Caco-2 (cell line): ENCODE results near the gene ZNHIT2. TPM values are rescaled to one million over a fixed set of nuclear protein-coding genes. Genes with fewer than 3 reads are reported as not detected.
A peak's percentile ranks its signal among the peaks of the same experiment; 100 is the strongest.

Experiments
- BruUV-seq: library from RNA; stranded (reverse); fragments of 400-500 nt; replicated peaks from 2 replicates; lab custom pipeline; 2021; lab: Mats Ljungman, UMichigan
- CTCF ChIA-PET: fragments of 300-600 bp; sonication (Branson Sonifier 250); formaldehyde crosslinking; loops from one replicate; lab custom pipeline; 2022; ENCODE audit warnings: antibody characterized with exemption; lab: Charles Lee
- POLR2A ChIA-PET: fragments of 300-600 bp; sonication (Branson Sonifier 250); formaldehyde crosslinking; loops from one replicate; lab custom pipeline; 2022; ENCODE audit warnings: antibody characterized with exemption; lab: Charles Lee
- DNase-seq, 2 experiments: peaks; one replicate each; pipeline versions ENCODE4 v3.0.0 to v3.0.0-alpha.2; 2020 to 2022
- H3K27me3 ChIP-seq: replicated peaks from 2 replicates; pipeline ENCODE4 v1.6.0; 2011; ENCODE audit warnings: low read length; ENCODE audit not compliant: control insufficient read depth, insufficient read depth
- H3K36me3 ChIP-seq: 2 replicates; pipeline ENCODE4 v1.5.1; 2011; ENCODE audit warnings: low read length; ENCODE audit not compliant: control insufficient read depth, insufficient read depth
- H3K4me1 ChIP-seq: fragments of 250-450 bp; sonication (Bioruptor Pico); 2 replicates; pipeline ENCODE4 v1.5.1; 2020; ENCODE audit warnings: mild to moderate bottlenecking
- H3K4me3 ChIP-seq: 2 replicates; pipeline ENCODE4 v1.5.1; 2011; ENCODE audit warnings: low read depth, mild to moderate bottlenecking, control low read depth, low read length
- H3K9me3 ChIP-seq: fragments of 250-450 bp; sonication (Bioruptor Pico); 2 replicates; pipeline ENCODE4 v1.5.1; 2020; ENCODE audit warnings: mild to moderate bottlenecking, moderate library complexity
- H3K27ac Mint-ChIP-seq: one replicate; pipeline ENCODE4 v1.8.0; 2022; ENCODE audit warnings: mixed read lengths; ENCODE audit not compliant: unreplicated experiment
- H3K27me3 Mint-ChIP-seq: one replicate; pipeline ENCODE4 v1.8.0; 2022; ENCODE audit warnings: mixed read lengths; ENCODE audit not compliant: insufficient read depth, unreplicated experiment
- H3K36me3 Mint-ChIP-seq: one replicate; pipeline ENCODE4 v1.8.0; 2022; ENCODE audit warnings: mild to moderate bottlenecking, mixed read lengths; ENCODE audit not compliant: insufficient read depth, unreplicated experiment
- H3K4me1 Mint-ChIP-seq: one replicate; pipeline ENCODE4 v1.8.0; 2022; ENCODE audit warnings: low read depth, mixed read lengths; ENCODE audit not compliant: unreplicated experiment
- H3K4me3 Mint-ChIP-seq: one replicate; pipeline ENCODE4 v1.8.0; 2022; ENCODE audit warnings: mild to moderate bottlenecking, moderate library complexity, mixed read lengths; ENCODE audit not compliant: unreplicated experiment
- H3K9me3 Mint-ChIP-seq: one replicate; pipeline ENCODE4 v1.8.0; 2022; ENCODE audit warnings: mixed read lengths; ENCODE audit not compliant: unreplicated experiment
- intact Hi-C: fragments of 100-400 bp; cut with micrococcal nuclease; formaldehyde crosslinking; loops from one replicate; pipeline ENCODE4 v1.10.0; 2022; ENCODE audit not compliant: unreplicated experiment
- total RNA-seq: library from RNA; stranded (reverse); gene quantifications from 2 replicates; pipeline ENCODE4 v1.2.3, GENCODE V29; 2022
- TF ChIP-seq, protein P1 (sequence below), 2 experiments: fragments of 200-600 bp in 1 of 2; IDR thresholded peaks; 1 replicate in 1 of 2; 2 replicates in 1 of 2; pipeline versions ENCODE4 v1.5.1 to v1.8.0; 2011 to 2022; ENCODE audit warnings: antibody characterized with exemption in 1 of 2, control low read depth in 1 of 2, inconsistent platforms in 1 of 2, low read depth in 1 of 2, low read length in 1 of 2, mild to moderate bottlenecking in 1 of 2, moderate library complexity in 1 of 2; ENCODE audit not compliant: insufficient read depth in 1 of 2, severe bottlenecking in 1 of 2, unreplicated experiment in 1 of 2

ZNHIT2 gene
- total RNA-seq, 1 experiment from 2014 or later, result 14.7 TPM

DNA sequence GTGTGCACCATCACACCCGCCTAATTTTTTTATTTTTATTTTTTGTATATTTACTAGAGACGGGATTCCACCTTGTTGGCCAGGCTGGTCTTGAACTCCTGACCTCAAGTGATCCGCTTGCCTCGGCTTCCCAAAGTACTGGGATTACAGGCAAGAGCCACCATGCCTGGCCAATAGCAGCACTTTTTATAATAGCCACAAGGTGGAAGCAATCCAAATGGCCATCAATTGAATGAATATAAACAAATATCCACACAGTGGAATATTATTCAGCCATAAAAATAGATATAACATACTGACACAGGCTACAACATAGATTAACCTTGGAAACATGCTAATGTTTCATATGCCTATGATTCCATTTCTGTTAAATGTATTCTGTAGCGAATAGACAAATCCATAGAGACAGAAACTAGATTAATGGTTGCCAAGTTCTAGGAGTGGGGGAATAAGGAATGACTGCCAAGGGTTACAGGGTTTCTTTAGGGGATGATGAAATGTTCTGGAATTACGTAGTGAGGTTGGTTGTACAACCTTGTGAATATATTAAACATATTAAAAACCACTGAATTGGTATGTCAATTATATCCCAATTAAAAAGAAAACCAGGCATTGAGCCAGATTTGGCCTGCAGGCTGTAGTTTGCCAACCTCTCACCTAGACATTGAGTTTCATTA, 16.7 kb downstream of the ZNHIT2 start:
- intact Hi-C loops, result no loop called here
- H3K27me3 Mint-ChIP-seq, result no peaks in the 10 kb centered on the region
- BruUV-seq, result no TSS peak

GRCh38 chr11:65096926-65097325, 20.6 kb downstream of the ZNHIT2 start:
- ChIA-PET CTCF (interaction anchor here (0.9 to 2.6 kb wide), 3 partner anchors 13 to 21 kb away, joined by 4 to 10 read pairs (median 9); partner anchors contain the start of genes TM7SF2 and ZNHIT2), POLR2A (interaction anchor here (0.5 to 0.9 kb wide), 2 partner anchors 19 to 81 kb away, joined by 3 to 4 read pairs; no protein-coding TSS in a partner anchor)
- H3K36me3 Mint-ChIP-seq, result peaks cover 14% of the 10 kb centered on the region
- peaks cover 12% of the 10 kb centered on the region for H3K4me1 Mint-ChIP-seq
- no peaks in the 10 kb centered on the region for H3K9me3 Mint-ChIP-seq
- DNase-seq, result no peak
- Histone ChIP-seq H3K4me3 (peak overlapping the region; percentile 56), H3K27me3 (no peaks in the 10 kb centered on the region), H3K4me1 (peaks cover 10% of the 10 kb centered on the region), H3K9me3 (no peaks in the 10 kb centered on the region), H3K36me3 (0 out of 2 replicates have a peak, but pooled peaks cover 2% of the 10 kb centered on the region)
- peak overlapping the region; percentile 86 for H3K4me3 Mint-ChIP-seq
- intact Hi-C loops, result loop anchor here (1.0 kb wide), 2 partner anchors 13 to 20 kb away; partner anchors contain the start of gene ZNHIT2
- H3K27ac Mint-ChIP-seq, result peak overlapping the region; percentile 90
- TF ChIP-seq, protein P1, sequence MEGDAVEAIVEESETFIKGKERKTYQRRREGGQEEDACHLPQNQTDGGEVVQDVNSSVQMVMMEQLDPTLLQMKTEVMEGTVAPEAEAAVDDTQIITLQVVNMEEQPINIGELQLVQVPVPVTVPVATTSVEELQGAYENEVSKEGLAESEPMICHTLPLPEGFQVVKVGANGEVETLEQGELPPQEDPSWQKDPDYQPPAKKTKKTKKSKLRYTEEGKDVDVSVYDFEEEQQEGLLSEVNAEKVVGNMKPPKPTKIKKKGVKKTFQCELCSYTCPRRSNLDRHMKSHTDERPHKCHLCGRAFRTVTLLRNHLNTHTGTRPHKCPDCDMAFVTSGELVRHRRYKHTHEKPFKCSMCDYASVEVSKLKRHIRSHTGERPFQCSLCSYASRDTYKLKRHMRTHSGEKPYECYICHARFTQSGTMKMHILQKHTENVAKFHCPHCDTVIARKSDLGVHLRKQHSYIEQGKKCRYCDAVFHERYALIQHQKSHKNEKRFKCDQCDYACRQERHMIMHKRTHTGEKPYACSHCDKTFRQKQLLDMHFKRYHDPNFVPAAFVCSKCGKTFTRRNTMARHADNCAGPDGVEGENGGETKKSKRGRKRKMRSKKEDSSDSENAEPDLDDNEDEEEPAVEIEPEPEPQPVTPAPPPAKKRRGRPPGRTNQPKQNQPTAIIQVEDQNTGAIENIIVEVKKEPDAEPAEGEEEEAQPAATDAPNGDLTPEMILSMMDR (IDR thresholded peaks at IDR 0.05; ENCODE audit: insufficient read depth in 1 of 2, low read depth in 1 of 2, low read length in 1 of 2, severe bottlenecking in 1 of 2, unreplicated experiment in 1 of 2), result no peak
- TSS peak; percentile 50 for BruUV-seq
- no peaks in the 10 kb centered on the region for H3K27me3 Mint-ChIP-seq

More for the DNA sequence above, 16.7 kb downstream of the ZNHIT2 start:
- no peak for DNase-seq
- H3K4me3 Mint-ChIP-seq, result no peak overlapping the region
- H3K4me3 ChIP-seq, result no peak overlapping the region
- H3K4me1 Mint-ChIP-seq, result peaks cover 9% of the 10 kb centered on the region
- CTCF ChIA-PET, result interaction anchor here (1.2 kb wide), 1 partner anchor 10 kb away, joined by 5 read pairs; the partner anchor contains the start of gene TM7SF2
- H3K9me3 Mint-ChIP-seq, result no peaks in the 10 kb centered on the region
- peaks cover 31% of the 10 kb centered on the region for H3K36me3 Mint-ChIP-seq
- no peaks in the 10 kb centered on the region for H3K9me3 ChIP-seq
- no peak overlapping the region for H3K27ac Mint-ChIP-seq
- TF ChIP-seq, protein P1 (IDR thresholded peaks at IDR 0.05; ENCODE audit: insufficient read depth in 1 of 2, low read depth in 1 of 2, low read length in 1 of 2, severe bottlenecking in 1 of 2, unreplicated experiment in 1 of 2), result no peak
- peaks cover 2% of the 10 kb centered on the region; the same call in 1 of the 2 replicates for H3K36me3 ChIP-seq
- no peaks in the 10 kb centered on the region for H3K27me3 ChIP-seq
- H3K4me1 ChIP-seq, result peaks cover 7% of the 10 kb centered on the region
- POLR2A ChIA-PET, result interaction anchor here (0.8 kb wide), 1 partner anchor 11 kb away, joined by 3 read pairs; no protein-coding TSS in a partner anchor
